DND-41 (cell line): ENCODE data around the gene MICALL2.

Experiments
- ATAC-seq: fragments of 200-7000 bp; cut with Tn5 transposase; 3 replicates; pipeline ENCODE4 v1.9.1; 2021; ENCODE audit warnings: low read depth; ENCODE audit not compliant: insufficient read depth
- DNase-seq: peaks from one replicate; pipeline ENCODE4 v3.0.0-alpha.2; 2020
- H2AFZ ChIP-seq: 2 replicates; pipeline ENCODE4 v1.6.0; 2012; ENCODE audit warnings: low read depth, low read length
- H3K27ac ChIP-seq: 2 replicates; pipeline ENCODE4 v1.5.1; 2012; ENCODE audit warnings: low read length, inconsistent platforms
- H3K27me3 ChIP-seq: fragments of 200-600 bp; sonication (generic); 2 replicates; pipeline ENCODE4 v1.6.0; 2012; ENCODE audit warnings: low read length, mild to moderate bottlenecking, inconsistent platforms; ENCODE audit not compliant: insufficient read depth, poor library complexity
- H3K36me3 ChIP-seq: 2 replicates; pipeline ENCODE4 v1.5.1; 2012; ENCODE audit warnings: low read length, inconsistent platforms; ENCODE audit not compliant: insufficient read depth
- H3K4me1 ChIP-seq: 2 replicates; pipeline ENCODE4 v1.5.1; 2012; ENCODE audit warnings: mild to moderate bottlenecking, low read length; ENCODE audit not compliant: insufficient read depth
- H3K4me2 ChIP-seq: 2 replicates; pipeline ENCODE4 v1.6.0; 2012; ENCODE audit warnings: mild to moderate bottlenecking, moderate library complexity, low read length, inconsistent platforms; ENCODE audit not compliant: insufficient read depth
- H3K4me3 ChIP-seq, 2 experiments: fragments of 200-600 bp in 1 of 2; shearing (Covaris generic) in 1 of 2; 2 replicates each; pipeline ENCODE4 v1.5.1; 2012 to 2016; ENCODE audit warnings: inconsistent platforms in 2 of 2, low read length in 2 of 2, mild to moderate bottlenecking in 2 of 2, low read depth in 1 of 2, moderate library complexity in 1 of 2
- H3K79me2 ChIP-seq: 2 replicates; pipeline ENCODE4 v1.6.0; 2012; ENCODE audit warnings: low read length, inconsistent platforms; ENCODE audit not compliant: insufficient read depth
- H3K9ac ChIP-seq: 2 replicates; pipeline ENCODE4 v1.6.0; 2012; ENCODE audit warnings: low read depth, mild to moderate bottlenecking, inconsistent platforms, low read length, moderate library complexity
- H3K9me3 ChIP-seq: 2 replicates; pipeline ENCODE4 v1.5.1; 2012; ENCODE audit warnings: low read length, moderate library complexity, mild to moderate bottlenecking, inconsistent platforms; ENCODE audit not compliant: insufficient read depth, severe bottlenecking
- H4K20me1 ChIP-seq: 2 replicates; pipeline ENCODE4 v1.6.0; 2012; ENCODE audit warnings: low read length; ENCODE audit not compliant: insufficient read depth
- CTCF ChIP-seq: IDR thresholded peaks from 2 replicates; pipeline ENCODE4 v1.5.1; 2012; ENCODE audit warnings: borderline replicate concordance, low read length, moderate library complexity, mild to moderate bottlenecking; ENCODE audit not compliant: poor library complexity, severe bottlenecking; ENCODE audit errors: extremely low read depth
- EZH2 ChIP-seq: IDR thresholded peaks from 3 replicates; pipeline ENCODE4 v1.6.1; 2012; ENCODE audit warnings: borderline replicate concordance, low read depth, mild to moderate bottlenecking, moderate library complexity, low read length, inconsistent platforms; ENCODE audit not compliant: severe bottlenecking

The MICALL2 gene

GRCh38 chr7:1409555-1409954 lies 49.7 kb downstream of the MICALL2 start:
- Histone ChIP-seq H3K9me3 (no peaks in the 10 kb centered on the region), H3K27ac (no peak overlapping the region), H3K9ac (no peak overlapping the region), H3K4me1 (no peaks in the 10 kb centered on the region), H3K36me3 (no peaks in the 10 kb centered on the region), H3K27me3 (no peaks in the 10 kb centered on the region), H2AFZ (no peak overlapping the region), H3K4me2 (no peak overlapping the region), H4K20me1 (no peaks in the 10 kb centered on the region; the same call in 1 of the 2 replicates), H3K4me3 (no peak overlapping the region), H3K79me2 (no peaks in the 10 kb centered on the region)
- TF ChIP-seq CTCF (no peak), EZH2 (no peak)
- no peak for ATAC-seq
- DNase-seq, result no peak

GRCh38 chr7:1408466-1408865 lies 50.8 kb downstream of the MICALL2 start:
- Histone ChIP-seq H3K4me1 (no peaks in the 10 kb centered on the region), H4K20me1 (peaks cover 3% of the 10 kb centered on the region; the same call in 1 of the 2 replicates), H3K79me2 (no peaks in the 10 kb centered on the region), H3K9me3 (no peaks in the 10 kb centered on the region), H3K36me3 (no peaks in the 10 kb centered on the region), H2AFZ (no peak overlapping the region), H3K27me3 (peaks cover 10% of the 10 kb centered on the region), H3K4me3 (no peak overlapping the region), H3K9ac (no peak overlapping the region), H3K4me2 (no peak overlapping the region), H3K27ac (no peak overlapping the region)
- ATAC-seq, result no peak
- no peak for DNase-seq
- TF ChIP-seq EZH2 (no peak), CTCF (no peak)

GRCh38 chr7:1407892-1408291 lies 51.4 kb downstream of the MICALL2 start:
- Histone ChIP-seq H3K36me3 (no peaks in the 10 kb centered on the region), H3K4me2 (no peak overlapping the region), H3K9ac (no peak overlapping the region)

More at GRCh38 chr7:1407892-1408291, 51.4 kb downstream of the MICALL2 start:
- Histone ChIP-seq H4K20me1 (peaks cover 3% of the 10 kb centered on the region; the same call in 1 of the 2 replicates), H3K79me2 (no peaks in the 10 kb centered on the region), H3K27ac (no peak overlapping the region), H3K4me3 (no peak overlapping the region), H3K27me3 (peaks cover 16% of the 10 kb centered on the region), H3K9me3 (no peaks in the 10 kb centered on the region), H2AFZ (no peak overlapping the region), H3K4me1 (no peaks in the 10 kb centered on the region)
- no peak for DNase-seq
- no peak for TF ChIP-seq EZH2
- no peak for TF ChIP-seq CTCF
- ATAC-seq, result no peak
